H9 (cell line): ENCODE measurements around the gene SDE2. TPM values are rescaled to one million over a fixed set of nuclear protein-coding genes. Genes with fewer than 3 reads are reported as not detected.
A peak's percentile ranks its signal among the peaks of the same experiment; 100 is the strongest.
"Not testable (repeated sequence)": the region's sequence is repeated elsewhere in the genome, so short reads cannot be mapped to it uniquely, and the experiment has no call there.

Experiments
- DNase-seq: peaks from one replicate; pipeline ENCODE4 v3.0.0-alpha.2; 2017
- H2AFZ ChIP-seq: one replicate; pipeline ENCODE4 v1.6.1; 2013; ENCODE audit warnings: mild to moderate bottlenecking, low read length, control low read depth, moderate library complexity
- H2AK5ac ChIP-seq: 2 replicates; pipeline ENCODE4 v1.6.1; 2013; ENCODE audit warnings: low read length, control low read depth, mixed read lengths; ENCODE audit not compliant: insufficient read length
- H2BK120ac ChIP-seq: one replicate; pipeline ENCODE4 v1.6.1; 2013; ENCODE audit warnings: low read depth, mild to moderate bottlenecking, low read length, control low read depth, inconsistent platforms; ENCODE audit not compliant: poor library complexity, severe bottlenecking
- H2BK12ac ChIP-seq: 2 replicates; pipeline ENCODE4 v1.6.1; 2013; ENCODE audit warnings: low read length, control low read depth, mixed read lengths, low read depth; ENCODE audit not compliant: insufficient read length
- H2BK15ac ChIP-seq: 2 replicates; pipeline ENCODE4 v1.6.1; 2013; ENCODE audit warnings: low read depth, low read length, control low read depth
- H2BK20ac ChIP-seq: one replicate; pipeline ENCODE4 v1.6.1; 2013; ENCODE audit warnings: low read depth, mild to moderate bottlenecking, low read length, control low read depth, inconsistent platforms; ENCODE audit not compliant: poor library complexity, severe bottlenecking
- H2BK5ac ChIP-seq: 2 replicates; pipeline ENCODE4 v1.6.1; 2013; ENCODE audit warnings: low read length, control low read depth, mixed read lengths; ENCODE audit not compliant: insufficient read length
- H3K14ac ChIP-seq: 2 replicates; pipeline ENCODE4 v1.6.1; 2013; ENCODE audit warnings: low read length, control low read depth; ENCODE audit not compliant: insufficient read depth
- H3K18ac ChIP-seq: 2 replicates; pipeline ENCODE4 v1.6.1; 2013; ENCODE audit warnings: low read depth, mild to moderate bottlenecking, mixed read lengths, low read length, control low read depth; ENCODE audit not compliant: insufficient read length
- H3K23ac ChIP-seq: 2 replicates; pipeline ENCODE4 v1.6.1; 2013; ENCODE audit warnings: low read length, control low read depth, mixed read lengths, low read depth; ENCODE audit not compliant: insufficient read length
- H3K23me2 ChIP-seq: 2 replicates; pipeline ENCODE4 v1.6.1; 2013; ENCODE audit warnings: low read depth, mild to moderate bottlenecking, mixed read lengths, low read length, control low read depth; ENCODE audit not compliant: insufficient read length, poor library complexity, severe bottlenecking
- H3K27ac ChIP-seq: 2 replicates; pipeline ENCODE4 v1.5.1; 2013; ENCODE audit warnings: low read length, control low read depth, mixed read lengths, low read depth; ENCODE audit not compliant: insufficient read length
- H3K27me3 ChIP-seq: 2 replicates; pipeline ENCODE4 v1.6.1; 2013; ENCODE audit warnings: low read length, control low read depth, inconsistent platforms; ENCODE audit not compliant: insufficient read depth
- H3K4ac ChIP-seq: 2 replicates; pipeline ENCODE4 v1.6.1; 2013; ENCODE audit warnings: low read depth, mild to moderate bottlenecking, control low read depth, inconsistent platforms, low read length, moderate library complexity
- H3K4me1 ChIP-seq: 2 replicates; pipeline ENCODE4 v1.6.1; 2013; ENCODE audit warnings: low read length, control low read depth, inconsistent platforms; ENCODE audit not compliant: insufficient read depth
- H3K4me2 ChIP-seq: 2 replicates; pipeline ENCODE4 v1.6.1; 2013; ENCODE audit warnings: low read length, control low read depth, mixed read lengths; ENCODE audit not compliant: insufficient read length, insufficient read depth
- H3K56ac ChIP-seq: 2 replicates; pipeline ENCODE4 v1.6.1; 2013; ENCODE audit warnings: low read depth, mild to moderate bottlenecking, mixed read lengths, low read length, control low read depth; ENCODE audit not compliant: insufficient read length
- H3K79me1 ChIP-seq: 2 replicates; pipeline ENCODE4 v1.6.1; 2013; ENCODE audit warnings: low read depth, mild to moderate bottlenecking, moderate library complexity, low read length, control low read depth, inconsistent platforms; ENCODE audit not compliant: insufficient read depth, poor library complexity, severe bottlenecking
- H3K79me2 ChIP-seq: 2 replicates; pipeline ENCODE4 v1.6.1; 2013; ENCODE audit warnings: low read length, control low read depth, inconsistent platforms; ENCODE audit not compliant: insufficient read depth
- H3K9ac ChIP-seq: 2 replicates; pipeline ENCODE4 v1.6.1; 2013; ENCODE audit warnings: low read length, control low read depth, mixed read lengths; ENCODE audit not compliant: insufficient read length; ENCODE audit errors: extremely low read depth
- H3K9me3 ChIP-seq: one replicate; pipeline ENCODE4 v1.6.1; 2013; ENCODE audit warnings: low read depth, low read length, inconsistent platforms; ENCODE audit not compliant: control insufficient read depth
- H3T11ph ChIP-seq: one replicate; pipeline ENCODE4 v1.6.1; 2013; ENCODE audit warnings: mild to moderate bottlenecking, low read length, control low read depth, inconsistent platforms
- H4K20me1 ChIP-seq: one replicate; pipeline ENCODE4 v1.6.1; 2013; ENCODE audit not compliant: control insufficient read depth, insufficient read length, insufficient read depth
- H4K5ac ChIP-seq: 2 replicates; pipeline ENCODE4 v1.6.1; 2013; ENCODE audit warnings: low read depth, mild to moderate bottlenecking, mixed read lengths, low read length, control low read depth; ENCODE audit not compliant: insufficient read length
- H4K8ac ChIP-seq: replicated peaks from 2 replicates; pipeline ENCODE4 v1.6.1; 2013; ENCODE audit warnings: low read length, control low read depth, mixed read lengths, low read depth; ENCODE audit not compliant: insufficient read length
- H4K91ac ChIP-seq: 2 replicates; pipeline ENCODE4 v1.6.1; 2013; ENCODE audit warnings: low read depth, mild to moderate bottlenecking, moderate library complexity, mixed read lengths, low read length, control low read depth; ENCODE audit not compliant: insufficient read length
- H3K27ac Mint-ChIP-seq, 3 experiments: 2 replicates in 2 of 3; 3 replicates in 1 of 3; pipeline ENCODE4 v1.8.0; 2020 to 2021; ENCODE audit warnings: mixed read lengths in 3 of 3, mild to moderate bottlenecking in 1 of 3, moderate library complexity in 1 of 3
- H3K27me3 Mint-ChIP-seq: 2 replicates; pipeline ENCODE4 v1.8.0; 2021; ENCODE audit warnings: low read depth, mild to moderate bottlenecking, moderate library complexity, mixed read lengths
- H3K36me3 Mint-ChIP-seq, 3 experiments: 2 replicates in 2 of 3; 3 replicates in 1 of 3; pipeline ENCODE4 v1.8.0; 2020 to 2021; ENCODE audit warnings: low read depth in 3 of 3, mixed read lengths in 3 of 3; ENCODE audit not compliant: insufficient read depth in 1 of 3
- H3K4me1 Mint-ChIP-seq, 2 experiments: 2 replicates each; pipeline ENCODE4 v1.8.0; 2020; ENCODE audit warnings: mixed read lengths in 2 of 2
- H3K4me3 Mint-ChIP-seq, 2 experiments: 2 replicates in 1 of 2; 3 replicates in 1 of 2; pipeline ENCODE4 v1.8.0; 2020 to 2021; ENCODE audit warnings: mild to moderate bottlenecking in 2 of 2, mixed read lengths in 2 of 2, moderate library complexity in 1 of 2
- H3K9me3 Mint-ChIP-seq, 2 experiments: 2 replicates in 1 of 2; 3 replicates in 1 of 2; pipeline ENCODE4 v1.8.0; 2020; ENCODE audit warnings: mild to moderate bottlenecking in 2 of 2, mixed read lengths in 2 of 2, moderate library complexity in 1 of 2
- CTCF ChIP-seq: fragments of 200-600 bp; sonication (generic); conservative IDR thresholded peaks from 3 replicates; pipeline ENCODE4 v1.8.0; 2021; ENCODE audit warnings: antibody characterized with exemption, mild to moderate bottlenecking
- WGBS: extraction: QIAGEN DNeasy Blood & Tissue Kit; methylation state at CpG from one replicate; pipeline ENCODE4 v1.1.7; 2013; ENCODE audit warnings: missing lambda C conversion rate, low lambda C conversion rate, mixed read lengths; ENCODE audit not compliant: insufficient read length; ENCODE audit errors: extremely low coverage; 5-methylcytosine and 5-hydroxymethylcytosine counted together
- total RNA-seq: library from RNA; stranded (reverse); gene quantifications from 2 replicates; pipeline ENCODE4 v1.2.1, GENCODE V29; 2021

SDE2 gene
- total RNA-seq, 1 experiment from 2014 or later, result 20.5 TPM

- Mint-ChIP-seq H3K4me3 (no peak overlapping the region), H3K27ac (peak overlapping the region in 2 of 3 experiments; percentile 15 to 52; a peak in 2 of 7 replicates), H3K27me3 (no peaks in the 10 kb centered on the region), H3K9me3 (peaks cover 9 to 21% of the 10 kb centered on the region in 2 experiments), H3K4me1 (peaks cover 0 to 2% of the 10 kb centered on the region in 2 experiments; a peak in 1 of 4 replicates), H3K36me3 (peaks cover 21 to 58% (median 52%) of the 10 kb centered on the region in 3 experiments)
- Histone ChIP-seq H2BK15ac (no peak overlapping the region), H4K91ac (no peak overlapping the region), H3K9me3 (no peaks in the 10 kb centered on the region), H2AK5ac (no peak overlapping the region), H3K79me1 (no peaks in the 10 kb centered on the region), H2BK20ac (no peak overlapping the region), H3K4ac (no peak overlapping the region), H2BK5ac (no peak overlapping the region), H3K27ac (no peak overlapping the region), H4K5ac (no peak overlapping the region), H3K4me1 (no peaks in the 10 kb centered on the region), H3K14ac (no peak overlapping the region), H2BK12ac (no peak overlapping the region), H2BK120ac (no peak overlapping the region), H3T11ph (no peak overlapping the region), H3K56ac (no peak overlapping the region), H3K23me2 (no peaks in the 10 kb centered on the region), H3K18ac (no peak overlapping the region), H3K79me2 (no peaks in the 10 kb centered on the region), H3K27me3 (no peaks in the 10 kb centered on the region), H3K9ac (no peak overlapping the region), H4K8ac (no peak overlapping the region), H4K20me1 (no peaks in the 10 kb centered on the region), H3K23ac (no peak overlapping the region), H2AFZ (no peak overlapping the region), H3K4me2 (no peak overlapping the region)
- no CpG with 5 or more reads among the region's 15 CpGs for WGBS
- DNase-seq, result no peak
- no peak for TF ChIP-seq CTCF
Observed at GRCh38 chr1:225977937-225978748, 21.0 kb downstream of the SDE2 start.

- H3K27me3 ChIP-seq, H2BK15ac ChIP-seq, H3K79me1 ChIP-seq, H3K27ac ChIP-seq, H3K9ac ChIP-seq, H2AFZ ChIP-seq, H3K4ac ChIP-seq, H3T11ph ChIP-seq, H3K4me1 ChIP-seq, H3K23ac ChIP-seq, H3K18ac ChIP-seq, H3K4me2 ChIP-seq, H3K9me3 ChIP-seq, H4K5ac ChIP-seq, H3K79me2 ChIP-seq, H3K4me3 Mint-ChIP-seq, H2BK5ac ChIP-seq, H3K9me3 Mint-ChIP-seq, DNase-seq, H2BK120ac ChIP-seq, H3K56ac ChIP-seq, H2AK5ac ChIP-seq, H4K20me1 ChIP-seq, H4K8ac ChIP-seq, H4K91ac ChIP-seq, H3K4me1 Mint-ChIP-seq, H2BK20ac ChIP-seq, H3K27ac Mint-ChIP-seq, H3K27me3 Mint-ChIP-seq, H3K14ac ChIP-seq, H3K23me2 ChIP-seq, H2BK12ac ChIP-seq: not testable (repeated sequence)
- WGBS, result no CpG with 5 or more reads among the region's 12 CpGs
- peaks cover 2 to 30% (median 25%) of the 10 kb centered on the region in 3 experiments; a peak in 6 of 7 replicates for H3K36me3 Mint-ChIP-seq
Observed at GRCh38 chr1:225975146-225975545, 24.0 kb downstream of the SDE2 start.
